ENCODE data around the gene ELMO1. TPM values are rescaled to one million over a fixed set of nuclear protein-coding genes. Genes with fewer than 3 reads are reported as not detected.

ELMO1 gene
- total RNA-seq, 1 experiment from 2014 or later = 1.1 TPM

GRCh38 chr7:36895192-36895591 lies 553.5 kb downstream of the ELMO1 start:
- DNase-seq (ENCODE audit: low read depth, low spot score) (no peak), ATAC-seq (no peak)
- Histone ChIP-seq H4K20me1 (ENCODE audit: insufficient read depth) (no peaks in the 10 kb centered on the region), H3K4me2 (ENCODE audit: low read length) (no peak overlapping the region), H3K36me3 (ENCODE audit: control insufficient read depth in 1 of 2, insufficient read depth in 2 of 2, low read length in 2 of 2) (no peaks in the 10 kb centered on the region), H3K4me1 (ENCODE audit: control insufficient read depth in 1 of 2, insufficient read depth in 2 of 2, low read length in 2 of 2) (no peaks in the 10 kb centered on the region), H3K27ac (ENCODE audit: low read depth, low read length) (no peak overlapping the region), H2AFZ (ENCODE audit: low read depth, low read length, poor library complexity, severe bottlenecking) (no peak overlapping the region), H3K4me3 (replicated peaks in 1 of 2; ENCODE audit: low read depth in 1 of 2, low read length in 2 of 2) (no peak overlapping the region), H3K9me3 (ENCODE audit: control insufficient read depth in 1 of 2, insufficient read depth in 1 of 2, low read depth in 1 of 2, low read length in 2 of 2) (no peaks in the 10 kb centered on the region), H3K9me2 (ENCODE audit: insufficient read depth) (no peaks in the 10 kb centered on the region), H3K9ac (ENCODE audit: low read length) (no peak overlapping the region), H3K79me2 (ENCODE audit: insufficient read depth, low read length) (no peaks in the 10 kb centered on the region), H3K27me3 (ENCODE audit: insufficient read depth, low read length) (no peaks in the 10 kb centered on the region)
- intact Hi-C loops (cut with micrococcal nuclease) = no loop called here
- ChIA-PET CTCF (no interaction called here), POLR2A (no interaction called here), RAD21 (ENCODE audit: low non-redundant PET in 1 of 2, low total read pairs in 2 of 2, uncharacterized antibody in 2 of 2, unreplicated experiment in 2 of 2) (no interaction called here)
- TF ChIP-seq ELF1 (IDR thresholded peaks at IDR 0.05; ENCODE audit: borderline replicate concordance, low read depth) (no peak), ZFX (IDR thresholded peaks at IDR 0.05) (no peak), ZNF274 (IDR thresholded peaks at IDR 0.05; ENCODE audit: low read depth, low read length) (no peak), EGR1 (IDR thresholded peaks at IDR 0.05; ENCODE audit: low read depth) (no peak), YY1 (IDR thresholded peaks at IDR 0.05; ENCODE audit: extremely low read depth, insufficient replicate concordance, low read depth, low read length) (no peak), JUND (IDR thresholded peaks at IDR 0.05) (no peak), FOSL1 (IDR thresholded peaks at IDR 0.05; ENCODE audit: low read depth) (no peak), REST (IDR thresholded peaks at IDR 0.05; ENCODE audit: low read depth) (no peak), SRF (IDR thresholded peaks at IDR 0.05; ENCODE audit: low read depth) (no peak), CEBPB (IDR thresholded peaks at IDR 0.05; ENCODE audit: low read depth) (no peak), POLR2AphosphoS5 (IDR thresholded peaks at IDR 0.05; ENCODE audit: low read depth, low read length) (no peak), CBX3 (IDR thresholded peaks at IDR 0.05; ENCODE audit: low read depth) (no peak), SIN3A (IDR thresholded peaks at IDR 0.05; ENCODE audit: low read depth) (no peak), ZBTB33 (IDR thresholded peaks at IDR 0.05; ENCODE audit: extremely low read depth, insufficient replicate concordance, low read length) (no peak)
- no TSS peak for BruUV-seq (replicated peaks)
